K562 (cell line): ENCODE measurements around the gene INPP5D. TPM values are rescaled to one million over a fixed set of nuclear protein-coding genes. Genes with fewer than 3 reads are reported as not detected.

Experiments used
- ARID3A ChIP-seq: IDR thresholded peaks from 2 replicates; pipeline ENCODE4 v1.6.1; 2012; ENCODE audit warnings: low read depth, low read length, improper control_type of control experiment, borderline replicate concordance
- ARID4B ChIP-seq: sonication (generic); formaldehyde crosslinking; IDR thresholded peaks from 2 replicates; pipeline ENCODE4 v1.8.0; 2022; ENCODE audit warnings: mild to moderate bottlenecking, missing genetic modification reagents
- CBX1 ChIP-seq: sonication (generic); IDR thresholded peaks from 2 replicates; pipeline ENCODE4 v1.6.1; 2016; ENCODE audit warnings: antibody characterized with exemption, low read depth, mild to moderate bottlenecking
- HEY1 ChIP-seq: fragments of 250-450 bp; sonication (Bioruptor Pico); IDR thresholded peaks from 2 replicates; pipeline ENCODE4 v1.5.0; 2020; ENCODE audit warnings: mild to moderate bottlenecking, moderate library complexity, borderline replicate concordance
- HSF4 ChIP-seq: fragments of 250-450 bp; sonication (Bioruptor Pico); IDR thresholded peaks from 2 replicates; pipeline ENCODE4 v2.1.2; 2022; ENCODE audit warnings: mild to moderate bottlenecking, moderate library complexity, borderline replicate concordance
- MAFF ChIP-seq: IDR thresholded peaks from 2 replicates; pipeline ENCODE4 v1.6.1; 2012; ENCODE audit warnings: low read length, improper control_type of control experiment
- NCOR1 ChIP-seq: fragments of 450-650 bp; IDR thresholded peaks from 2 replicates; pipeline ENCODE4 v1.6.1; 2016; ENCODE audit warnings: mild to moderate bottlenecking, moderate library complexity
- RFX5 ChIP-seq: IDR thresholded peaks from 2 replicates; pipeline ENCODE4 v1.6.1; 2011; ENCODE audit warnings: low read depth, mild to moderate bottlenecking, improper control_type of control experiment, low read length
- STAT6 ChIP-seq: sonication (generic); formaldehyde crosslinking; IDR thresholded peaks from 2 replicates; pipeline ENCODE4 v1.8.1; 2023; ENCODE audit warnings: mild to moderate bottlenecking, missing genetic modification reagents
- SUPT5H ChIP-seq: fragments of 450-650 bp; IDR thresholded peaks from 2 replicates; pipeline ENCODE4 v1.6.1; 2016
- TBL1XR1 ChIP-seq, 2 experiments: IDR thresholded peaks; 2 replicates each; pipeline ENCODE4 v1.6.1; 2012; ENCODE audit warnings: improper control_type of control experiment in 2 of 2, low read length in 2 of 2, mild to moderate bottlenecking in 1 of 2
- ZNF143 ChIP-seq: sonication (generic); formaldehyde crosslinking; IDR thresholded peaks from 2 replicates; pipeline ENCODE4 v1.9.0; 2022; ENCODE audit warnings: mild to moderate bottlenecking, missing genetic modification reagents
- ZNF263 ChIP-seq: sonication (generic); formaldehyde crosslinking; IDR thresholded peaks from 2 replicates; pipeline ENCODE4 v1.8.0; 2022; ENCODE audit warnings: mild to moderate bottlenecking, missing genetic modification reagents, borderline replicate concordance
- ZNF395 ChIP-seq: fragments of 200-800 bp; sonication (Bioruptor generic); IDR thresholded peaks from 2 replicates; pipeline ENCODE4 v1.6.1; 2017; ENCODE audit warnings: missing genetic modification characterization, missing compliant biosample characterization
- ZNF589 ChIP-seq: fragments of 200-800 bp; sonication (Bioruptor generic); IDR thresholded peaks from 2 replicates; pipeline ENCODE4 v1.6.1; 2016; ENCODE audit warnings: low read depth, missing genetic modification characterization, missing compliant biosample characterization
- polyA plus RNA-seq, 8 experiments: library from polyadenylated mRNA; depleted of rRNA in 4 of 8; stranded (reverse) in 5 of 8; unstranded in 3 of 8; fragments of >200 nt; fragmentation: Nextera tagmentation in 2 of 8; fragmentation: Illumina TruSeq in 1 of 8; extraction: Ambion mirVana in 2 of 8; extraction: Trizol in 1 of 8; gene quantifications; 2 replicates each; pipeline versions ENCODE4 v1.2.1 to v1.2.3, GENCODE V29; 2011 to 2014; ENCODE audit warnings: inconsistent platforms in 1 of 8, missing spikeins in 1 of 8
- total RNA-seq, 7 experiments: library from RNA; depleted of rRNA in 6 of 7; stranded (reverse); fragments of >200 nt in 6 of 7; fragmentation: Illumina TruSeq in 2 of 7; extraction: Trizol in 2 of 7; gene quantifications; 2 replicates each; pipeline versions ENCODE4 v1.2.1 to v1.2.3, GENCODE V29; 2011 to 2021; ENCODE audit warnings: low replicate concordance in 1 of 7

The INPP5D gene
- total and polyA plus RNA-seq, 9 of the 15 experiments (the other 6 are each of a cell fraction or from before 2014, with no cell fraction given): 0.55 to 6.2 (median 2.2) TPM

- TF ChIP-seq ZNF263: peak; percentile 69; the same call in 1 of the 2 replicates
- TF ChIP-seq RFX5: no peak
- peak; percentile 20; the same call in 1 of the 2 replicates for TF ChIP-seq ARID3A
- peak; percentile 97 for TF ChIP-seq ZNF395 (CRISPR knock-in tag)
- no peak for TF ChIP-seq MAFF
- TF ChIP-seq ZNF143 (CRISPR knock-in tag): no peak
- peak in 1 of 2 experiments; percentile 82; a peak in 2 of 4 replicates for TF ChIP-seq TBL1XR1 (IDR thresholded peaks at IDR 0.05; ENCODE audit: low read length in 2 of 2)
- 0 out of 2 replicates have a peak, but pooled peaks have one; percentile 16 for TF ChIP-seq HEY1
- peak; percentile 98 for TF ChIP-seq NCOR1
- no peak for TF ChIP-seq HSF4 (CRISPR knock-in tag)
- TF ChIP-seq CBX1: no peak
- TF ChIP-seq SUPT5H: no peak
- TF ChIP-seq STAT6 (CRISPR knock-in tag): no peak
- TF ChIP-seq ARID4B (CRISPR knock-in tag): no peak
- TF ChIP-seq ZNF589 (CRISPR knock-in tag): peak; percentile 95
Measured at GRCh38 chr2:233091595-233092375, 31.6 kb downstream of the INPP5D start (continued).
